HepG2 (cell line): ENCODE results near the gene MUC15.

Experiments used
- ATF6 ChIP-seq: sonication (generic); formaldehyde crosslinking; conservative IDR thresholded peaks from 2 replicates; pipeline ENCODE4 v1.4.0; 2020; ENCODE audit warnings: missing genetic modification reagents
- EP300 ChIP-seq, 3 experiments: sonication (generic) in 1 of 3; formaldehyde crosslinking in 1 of 3; IDR thresholded peaks; 2 replicates each; pipeline versions ENCODE4 v1.5.1 to v1.6.1; 2011 to 2020; ENCODE audit warnings: low read depth in 2 of 3, low read length in 2 of 3, borderline replicate concordance in 1 of 3, improper control_type of control experiment in 1 of 3, mild to moderate bottlenecking in 1 of 3, missing genetic modification reagents in 1 of 3, moderate library complexity in 1 of 3
- FOXK1 ChIP-seq: sonication (generic); formaldehyde crosslinking; IDR thresholded peaks from 2 replicates; pipeline ENCODE4 v1.4.0; 2020; ENCODE audit warnings: low read depth, missing genetic modification reagents, borderline replicate concordance
- IRF9 ChIP-seq: sonication (generic); formaldehyde crosslinking; IDR thresholded peaks from 2 replicates; pipeline ENCODE4 v1.8.0; 2022; ENCODE audit warnings: missing genetic modification reagents, mild to moderate bottlenecking, borderline replicate concordance
- POLR2AphosphoS2 ChIP-seq: IDR thresholded peaks from 2 replicates; pipeline ENCODE4 v1.6.1; 2011; ENCODE audit warnings: low read depth, low read length, improper control_type of control experiment
- SIN3A ChIP-seq: IDR thresholded peaks from 2 replicates; pipeline ENCODE4 v1.6.1; 2011; ENCODE audit warnings: low read depth, mild to moderate bottlenecking, control low read depth, low read length, borderline replicate concordance
- YY1 ChIP-seq: IDR thresholded peaks from 2 replicates; pipeline ENCODE4 v1.6.1; 2011; ENCODE audit warnings: low read length, low read depth, moderate library complexity, mild to moderate bottlenecking; ENCODE audit not compliant: insufficient read depth, insufficient replicate concordance
- ZC3H4 ChIP-seq: sonication (generic); formaldehyde crosslinking; IDR thresholded peaks from 2 replicates; pipeline ENCODE4 v1.4.0; 2020; ENCODE audit warnings: missing genetic modification reagents, borderline replicate concordance
- ZNF496 ChIP-seq: sonication (generic); formaldehyde crosslinking; IDR thresholded peaks from 2 replicates; pipeline ENCODE4 v1.8.1; 2023; ENCODE audit warnings: mild to moderate bottlenecking, moderate library complexity, missing genetic modification reagents; ENCODE audit not compliant: insufficient replicate concordance
- ZSCAN29 ChIP-seq: sonication (generic); formaldehyde crosslinking; conservative IDR thresholded peaks from 2 replicates; pipeline ENCODE4 v1.4.0; 2020; ENCODE audit warnings: mild to moderate bottlenecking, missing genetic modification reagents

- no peak for TF ChIP-seq ZC3H4
- no peak for TF ChIP-seq SIN3A
- TF ChIP-seq ATF6, result no peak
- no peak for TF ChIP-seq IRF9 (CRISPR knock-in tag)
- no peak for TF ChIP-seq ZNF496 (CRISPR knock-in tag)
- TF ChIP-seq YY1, result no peak
- TF ChIP-seq EP300 (IDR thresholded peaks at IDR 0.05; ENCODE audit: low read depth in 2 of 2, low read length in 2 of 2), result no peak
- no peak for TF ChIP-seq EP300 (CRISPR knock-in tag; IDR thresholded peaks at IDR 0.05; ENCODE audit: borderline replicate concordance)
- no peak for TF ChIP-seq FOXK1 (CRISPR knock-in tag)
- TF ChIP-seq ZSCAN29, result no peak
- TF ChIP-seq POLR2AphosphoS2, result no peak
Measured at GRCh38 chr11:26575946-26576345, 3.9 kb upstream of the MUC15 start.
